GM18502 (cell line): ENCODE measurements around the gene AARS1.
"Not testable (repeated sequence)": the region's sequence is repeated elsewhere in the genome, so short reads cannot be mapped to it uniquely, and the experiment has no call there.

Source experiments
- ATAC-seq: cut with Tn5 transposase; IDR thresholded peaks from one replicate; pipeline ENCODE4 v1.9.1; 2021; ENCODE audit warnings: mild to moderate bottlenecking; ENCODE audit not compliant: unreplicated experiment, poor library complexity

The AARS1 gene

DNA sequence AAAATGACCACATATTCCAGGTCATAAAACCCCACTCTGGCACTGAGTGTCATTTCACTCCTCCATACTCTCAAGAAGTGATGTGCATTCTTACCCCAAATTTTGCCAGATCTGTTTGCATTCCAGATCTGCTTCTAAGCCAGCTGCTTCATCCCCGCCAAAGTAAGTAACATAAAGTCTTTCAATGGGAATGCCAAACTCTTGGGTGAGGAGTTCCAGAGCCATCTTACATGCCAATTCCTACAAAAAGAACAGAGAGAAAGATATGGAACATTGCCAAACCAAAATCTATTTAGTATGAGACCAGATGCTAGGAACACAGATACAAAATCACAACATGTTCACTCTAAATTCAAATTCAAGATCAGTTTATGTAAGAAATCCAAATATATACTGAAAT lies 12.9 kb downstream of the AARS1 start:
- no peak for ATAC-seq

DNA sequence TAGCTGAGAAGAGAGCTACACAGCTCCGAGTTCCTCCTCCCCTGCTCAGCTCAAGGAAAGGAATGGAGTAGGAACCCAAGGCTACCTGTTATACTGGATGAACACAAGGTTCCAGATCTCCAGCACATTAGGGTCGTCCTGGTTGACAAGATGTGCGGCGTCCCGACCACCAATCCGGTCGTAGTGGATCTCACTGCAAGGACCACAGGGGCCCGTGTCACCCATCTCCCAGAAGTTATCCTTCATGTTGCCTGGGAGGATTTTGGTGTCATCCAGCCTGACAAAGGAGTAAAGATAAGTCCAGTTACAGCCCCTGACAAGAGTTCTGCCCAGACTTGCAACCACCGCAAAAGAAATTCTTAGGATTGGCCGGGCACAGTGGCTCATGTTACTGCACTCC lies 17.6 kb downstream of the AARS1 start:
- no peak for ATAC-seq

DNA sequence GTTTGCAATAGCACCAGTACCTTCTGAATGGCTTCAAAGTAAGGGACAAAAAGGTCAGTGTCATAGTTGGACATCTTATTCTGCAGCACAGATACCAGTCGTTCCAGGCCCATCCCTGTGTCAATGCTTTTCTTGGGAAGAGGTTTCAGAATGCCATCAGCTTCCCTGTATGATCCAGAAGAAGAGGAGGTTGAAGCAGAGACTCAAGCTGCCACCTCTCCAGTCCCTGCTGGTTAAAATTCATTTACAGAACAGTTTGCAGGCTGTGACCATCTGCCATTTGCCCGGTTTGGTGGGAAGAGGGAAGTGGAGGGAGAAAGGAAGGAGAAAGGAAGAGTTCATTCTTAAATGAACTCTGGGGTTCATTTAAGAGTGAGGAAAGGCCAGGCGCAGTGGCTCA lies 19.1 kb downstream of the AARS1 start:
- ATAC-seq, result no peak

DNA sequence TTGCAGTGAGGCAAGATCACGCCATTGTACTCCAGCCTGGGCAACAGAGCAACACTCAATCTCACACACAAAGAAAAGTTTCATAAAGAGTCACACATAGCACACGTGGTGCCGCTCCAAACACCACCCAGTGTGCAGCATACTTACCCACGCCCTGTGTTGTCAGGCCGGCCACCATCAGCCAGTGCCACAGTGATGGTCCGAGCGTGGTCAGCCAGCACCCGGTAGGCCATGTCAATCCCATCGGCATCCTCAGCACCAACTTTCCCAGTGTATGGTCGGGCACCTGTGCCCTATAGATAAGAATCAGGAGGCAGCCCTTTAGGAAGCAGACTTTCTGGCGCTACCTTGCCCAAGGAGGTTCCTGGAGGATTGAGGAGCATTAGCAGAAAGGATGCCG lies 19.8 kb downstream of the AARS1 start:
- no peak for ATAC-seq

DNA sequence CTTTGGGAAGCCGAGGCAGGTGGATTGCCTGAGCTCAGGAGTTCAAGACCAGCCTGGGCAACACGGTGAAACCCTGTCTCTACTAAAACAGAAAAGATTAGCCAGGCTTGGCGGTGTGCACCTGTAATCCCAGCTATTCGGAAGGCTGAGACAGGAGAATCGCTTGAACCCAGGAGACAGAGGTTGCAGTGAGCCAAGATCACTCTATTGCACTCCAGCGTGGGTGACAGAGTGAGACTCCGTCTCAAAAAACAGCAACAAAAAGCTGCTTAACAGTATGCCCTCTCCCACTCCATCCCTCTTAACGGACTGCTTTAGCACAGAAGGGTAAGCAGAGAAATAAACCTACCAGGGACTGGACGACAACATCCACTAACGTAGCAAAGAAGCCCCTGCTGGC lies 21.4 kb downstream of the AARS1 start:
- ATAC-seq, result not testable (repeated sequence)

DNA sequence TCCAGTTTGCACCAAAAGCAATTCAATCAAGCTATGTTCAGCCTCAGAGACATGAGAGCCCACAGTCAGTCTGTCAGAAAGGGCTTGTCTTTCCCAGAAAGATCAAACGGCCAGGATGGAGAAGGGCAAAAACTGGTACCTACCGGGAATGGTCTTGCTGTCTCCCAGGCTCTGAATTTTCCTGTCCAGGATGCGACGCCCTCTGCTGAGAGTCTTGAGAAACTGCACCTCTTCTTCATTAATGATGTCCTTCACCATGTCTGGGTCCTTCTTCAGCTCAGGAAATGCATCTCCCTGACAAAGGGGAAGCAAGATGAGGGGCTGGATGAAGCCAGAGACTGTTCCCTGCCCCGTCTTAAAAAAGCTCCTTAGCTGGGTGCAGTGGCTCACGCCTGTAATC lies 21.8 kb downstream of the AARS1 start:
- ATAC-seq, result no peak

DNA sequence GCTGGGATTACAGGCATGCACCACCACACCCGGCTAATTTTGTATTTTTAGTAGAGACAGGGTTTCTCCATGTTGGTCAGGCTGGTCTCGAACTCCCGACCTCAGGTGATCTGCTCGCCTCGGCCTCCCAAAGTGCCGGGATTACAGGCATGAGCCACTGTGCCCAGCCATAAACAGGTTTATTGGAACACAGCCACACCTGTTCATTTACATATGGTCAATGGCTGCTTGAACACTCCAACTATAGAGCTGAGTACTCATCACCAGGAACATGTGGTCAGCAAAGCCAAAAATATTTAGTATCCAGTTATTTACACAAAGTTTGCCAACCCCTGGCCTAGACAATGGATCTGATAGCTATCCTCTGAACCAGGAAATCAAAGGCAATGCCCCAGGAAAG lies 29.4 kb downstream of the AARS1 start:
- ATAC-seq, result not testable (repeated sequence)

DNA sequence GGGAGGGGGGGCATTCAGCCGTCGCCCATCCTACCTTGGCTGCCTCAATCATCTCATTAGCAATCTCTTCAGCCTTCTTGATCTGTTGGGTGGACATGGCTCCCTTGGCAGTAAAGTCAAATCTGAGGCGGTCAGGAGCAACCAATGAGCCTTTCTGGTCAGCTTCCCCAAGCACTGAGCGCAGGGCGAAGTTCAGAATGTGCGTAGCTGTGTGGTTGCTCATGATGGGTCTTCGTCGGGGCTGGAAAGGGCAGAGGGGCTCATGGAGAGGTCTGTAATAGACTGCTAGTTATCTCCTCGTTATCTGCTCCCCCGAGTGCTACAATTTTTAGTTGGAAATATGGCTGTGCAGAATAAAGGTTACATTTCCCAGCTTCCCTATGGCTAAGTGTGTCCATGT lies 30.4 kb downstream of the AARS1 start:
- no peak for ATAC-seq

DNA sequence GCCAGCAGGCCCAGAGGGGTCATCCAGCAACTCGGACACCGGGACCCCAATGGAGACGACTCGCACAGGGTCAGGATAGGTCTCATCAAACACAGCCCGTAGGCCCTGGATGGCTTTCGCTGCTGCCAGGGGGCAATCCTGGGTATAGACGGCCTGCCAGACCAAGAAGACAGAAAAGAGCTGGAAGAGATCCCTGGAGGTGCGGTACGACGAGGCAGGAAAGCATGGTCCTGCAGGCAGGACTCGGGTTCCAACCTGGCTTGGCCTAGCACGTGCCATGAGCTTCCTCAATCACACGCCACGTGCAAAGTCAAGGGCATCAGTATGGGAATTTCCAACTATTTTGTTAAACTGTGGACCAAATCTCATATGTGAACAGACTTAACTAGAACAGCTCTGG lies 31.2 kb downstream of the AARS1 start:
- no peak for ATAC-seq

DNA sequence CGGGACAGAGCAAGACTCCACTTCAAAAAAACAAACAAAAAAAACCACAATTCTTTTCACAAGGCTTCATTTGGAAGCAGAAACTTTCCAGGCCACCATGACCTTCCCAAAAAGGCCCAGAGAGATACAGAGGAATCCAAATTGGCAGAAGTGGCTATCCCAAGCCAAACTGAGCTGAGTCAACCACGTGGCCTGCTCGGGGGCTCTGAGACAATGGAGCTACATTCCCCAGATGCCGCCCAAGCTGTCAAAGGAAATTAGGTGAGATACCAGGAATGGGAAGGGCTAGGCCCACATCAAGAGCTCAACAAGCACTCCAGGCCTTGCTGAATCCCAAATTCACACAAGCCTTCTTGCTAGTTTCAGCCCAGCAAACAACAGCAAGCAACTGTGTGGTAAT lies 31.9 kb downstream of the AARS1 start:
- ATAC-seq, result no peak

DNA sequence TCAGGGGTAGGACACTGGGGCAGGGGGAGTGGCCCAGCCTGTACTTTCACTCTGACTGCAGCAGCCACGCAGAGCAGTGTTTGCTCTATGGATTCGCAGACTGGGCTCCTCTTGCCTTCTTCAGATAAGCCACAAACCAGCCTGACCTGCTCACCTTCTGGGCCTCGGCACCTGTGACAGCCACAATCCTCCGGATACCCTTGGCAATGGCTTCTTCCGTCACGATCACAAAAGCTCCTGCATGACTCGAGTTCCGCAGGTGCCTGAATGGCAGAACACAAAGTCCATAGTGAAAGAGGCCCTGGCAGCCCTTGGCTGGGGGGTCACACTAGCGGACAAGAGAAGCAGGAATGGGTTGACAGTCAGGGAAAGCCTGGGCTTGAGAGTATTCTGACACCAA lies 33.7 kb downstream of the AARS1 start:
- no peak for ATAC-seq

DNA sequence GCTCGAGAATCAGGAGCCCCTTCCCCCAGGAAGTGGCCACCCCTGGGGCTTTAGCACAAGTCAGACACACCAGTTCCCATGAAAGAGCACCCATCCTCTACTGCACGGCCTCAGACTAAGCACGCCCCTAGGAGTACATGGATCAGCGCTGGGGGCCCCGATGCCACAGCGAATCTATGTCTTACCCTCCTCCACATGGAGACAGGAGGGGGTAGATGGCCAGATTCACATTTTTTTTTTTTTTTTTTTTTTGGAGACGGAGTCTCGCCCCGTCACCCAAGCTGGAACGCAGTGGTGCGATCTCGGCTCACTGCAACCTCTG lies 34.4 kb downstream of the AARS1 start:
- ATAC-seq, result no peak

DNA sequence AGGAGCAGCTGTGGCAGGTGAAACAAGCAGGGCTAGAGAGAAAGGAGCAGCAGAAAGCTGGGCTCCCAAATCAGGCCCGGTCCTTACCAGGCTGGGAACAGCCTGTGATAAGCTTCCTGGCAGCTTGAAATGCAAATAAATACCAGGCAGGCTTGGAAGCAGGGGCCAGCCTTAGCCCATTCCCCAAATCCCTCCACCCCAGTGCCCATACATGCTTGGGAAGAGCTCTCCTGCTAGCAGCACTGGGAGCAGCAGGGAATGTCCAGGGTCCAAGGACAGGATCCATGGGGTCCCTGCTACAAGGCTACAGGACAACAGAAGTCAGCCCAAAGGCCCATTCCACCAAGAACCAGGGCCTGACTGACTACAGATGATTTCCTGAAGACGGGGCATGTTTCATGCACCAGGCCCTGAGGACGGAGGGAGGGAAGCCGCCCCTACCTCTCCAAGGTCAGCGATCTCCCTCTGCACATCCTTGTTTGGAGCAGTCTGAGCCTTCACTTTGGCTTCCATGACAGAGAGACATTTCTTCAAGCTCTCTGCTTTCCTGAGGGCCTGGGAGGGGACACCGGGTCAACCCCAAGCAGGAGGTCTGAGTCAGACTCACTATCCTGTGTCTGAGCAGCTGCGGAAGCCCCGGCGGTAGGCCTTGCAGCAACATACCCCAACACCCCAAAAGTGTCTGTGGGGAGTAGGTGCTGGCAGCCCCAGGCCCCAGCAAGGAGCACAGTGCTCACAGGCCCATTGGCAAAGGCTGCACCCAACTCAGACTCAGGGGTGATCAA lies 34.9 kb downstream of the AARS1 start:
- ATAC-seq, result no peak

DNA sequence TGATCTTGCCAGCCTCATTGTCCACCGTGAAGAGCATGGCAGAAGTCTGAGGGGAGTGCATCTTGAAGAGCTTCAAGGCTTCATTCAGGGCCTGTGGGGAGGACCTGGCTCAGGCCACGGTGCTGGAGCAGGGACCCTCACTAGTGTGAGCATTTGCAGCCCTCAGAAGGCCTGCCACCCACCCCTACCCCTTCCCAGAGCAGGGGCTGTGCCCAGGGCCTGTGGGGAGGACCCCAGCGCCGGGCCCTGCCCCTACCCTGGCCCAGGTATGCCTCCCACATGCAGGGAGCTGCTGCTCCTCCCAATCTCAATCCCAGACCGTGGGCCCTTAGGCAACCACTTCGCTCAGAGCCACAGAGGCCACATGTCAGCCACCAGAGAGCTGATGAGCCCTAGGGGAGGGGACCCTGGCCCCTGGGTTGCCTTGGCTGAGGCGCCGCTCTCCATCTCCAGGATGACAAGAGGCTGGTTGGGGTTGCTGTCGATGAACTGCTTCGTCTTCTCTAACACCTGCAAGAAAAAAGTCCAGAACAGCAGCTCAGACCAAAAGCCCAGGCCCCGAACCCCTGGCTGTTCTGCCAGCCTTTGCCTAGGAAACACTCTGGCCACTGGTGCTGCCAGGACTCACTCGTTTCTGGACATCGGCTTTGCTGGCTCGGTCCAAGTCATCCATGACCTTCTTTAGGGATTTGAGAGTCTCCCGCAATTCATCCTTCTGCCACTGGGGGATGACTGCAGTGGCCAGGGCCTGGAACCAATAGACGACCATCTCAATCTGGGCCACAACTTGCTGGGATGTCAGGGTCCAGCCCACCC lies 35.8 kb downstream of the AARS1 start:
- no peak for ATAC-seq

DNA sequence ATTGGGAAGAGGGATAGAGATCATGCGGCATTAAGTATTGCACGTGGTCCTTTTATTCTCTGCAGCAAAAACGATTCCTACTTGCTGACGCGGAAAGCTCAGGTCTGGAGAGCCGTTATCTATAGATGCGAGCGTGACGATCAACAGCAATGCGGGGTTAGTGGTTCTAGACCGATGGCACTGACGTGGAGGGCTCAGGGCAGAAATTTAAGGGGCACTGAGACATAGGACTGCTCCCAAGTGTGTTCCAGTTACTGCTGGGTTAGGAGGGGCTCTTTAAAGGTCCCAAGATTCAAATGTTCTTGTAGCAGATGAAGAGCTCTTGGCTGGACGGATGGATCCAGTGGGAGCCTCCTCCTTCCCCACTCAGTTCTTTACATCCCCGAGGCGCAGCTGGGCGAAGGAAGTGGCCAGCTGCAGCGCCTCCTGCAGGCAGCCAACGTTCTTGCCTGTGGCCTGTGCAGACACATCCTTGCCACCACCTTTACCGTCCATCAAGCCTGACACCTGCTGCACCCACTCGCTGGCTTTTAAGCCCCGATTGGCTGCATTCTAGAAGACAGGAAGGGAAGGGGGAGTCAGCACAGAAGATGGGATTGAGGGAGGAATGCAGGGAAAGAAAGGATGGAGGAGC lies 36.8 kb downstream of the AARS1 start:
- ATAC-seq, result no peak

DNA sequence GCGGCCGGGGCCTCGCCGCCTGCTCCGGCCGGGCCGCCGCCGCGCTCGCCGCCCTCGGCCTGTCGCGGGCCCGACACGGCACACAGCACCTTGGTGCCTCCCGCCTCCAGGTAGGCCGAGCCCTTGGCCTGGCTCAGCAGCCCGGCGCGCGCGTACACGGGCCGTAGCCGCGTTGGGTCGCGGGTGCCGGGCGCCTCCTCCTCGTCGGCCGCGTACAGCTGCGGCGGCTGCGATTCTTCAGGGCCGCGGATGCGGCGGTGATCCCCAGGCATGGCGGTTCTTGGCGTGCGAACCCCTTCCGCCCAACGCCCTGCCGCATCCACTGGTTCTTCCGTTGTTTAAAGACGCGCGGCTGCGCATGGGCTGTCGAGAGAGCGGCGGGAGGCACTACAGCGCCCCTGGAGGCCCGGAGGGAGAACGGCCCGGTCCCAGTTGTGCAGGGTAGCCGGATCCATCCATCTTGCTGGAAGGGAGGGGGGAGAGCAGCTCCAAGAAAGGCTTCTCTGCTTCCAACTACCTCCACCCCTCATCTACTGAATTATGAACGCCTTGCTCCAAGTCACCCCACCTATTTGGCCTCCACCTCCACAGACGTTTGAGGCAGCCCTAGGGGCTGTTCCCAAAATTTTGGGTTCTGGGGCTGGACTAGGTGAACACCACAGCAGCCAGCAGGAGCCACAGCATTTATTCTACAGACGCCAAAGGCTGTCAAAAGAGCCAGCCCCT lies 37.5 kb downstream of the AARS1 start, which contains the start of gene EXOSC6:
TSS of gene EXOSC6 (minus strand) at position 312 of the 726 bp plus-strand sequence. CDS start at position 272, 40 bp downstream.
- peak; percentile 90 for ATAC-seq

DNA sequence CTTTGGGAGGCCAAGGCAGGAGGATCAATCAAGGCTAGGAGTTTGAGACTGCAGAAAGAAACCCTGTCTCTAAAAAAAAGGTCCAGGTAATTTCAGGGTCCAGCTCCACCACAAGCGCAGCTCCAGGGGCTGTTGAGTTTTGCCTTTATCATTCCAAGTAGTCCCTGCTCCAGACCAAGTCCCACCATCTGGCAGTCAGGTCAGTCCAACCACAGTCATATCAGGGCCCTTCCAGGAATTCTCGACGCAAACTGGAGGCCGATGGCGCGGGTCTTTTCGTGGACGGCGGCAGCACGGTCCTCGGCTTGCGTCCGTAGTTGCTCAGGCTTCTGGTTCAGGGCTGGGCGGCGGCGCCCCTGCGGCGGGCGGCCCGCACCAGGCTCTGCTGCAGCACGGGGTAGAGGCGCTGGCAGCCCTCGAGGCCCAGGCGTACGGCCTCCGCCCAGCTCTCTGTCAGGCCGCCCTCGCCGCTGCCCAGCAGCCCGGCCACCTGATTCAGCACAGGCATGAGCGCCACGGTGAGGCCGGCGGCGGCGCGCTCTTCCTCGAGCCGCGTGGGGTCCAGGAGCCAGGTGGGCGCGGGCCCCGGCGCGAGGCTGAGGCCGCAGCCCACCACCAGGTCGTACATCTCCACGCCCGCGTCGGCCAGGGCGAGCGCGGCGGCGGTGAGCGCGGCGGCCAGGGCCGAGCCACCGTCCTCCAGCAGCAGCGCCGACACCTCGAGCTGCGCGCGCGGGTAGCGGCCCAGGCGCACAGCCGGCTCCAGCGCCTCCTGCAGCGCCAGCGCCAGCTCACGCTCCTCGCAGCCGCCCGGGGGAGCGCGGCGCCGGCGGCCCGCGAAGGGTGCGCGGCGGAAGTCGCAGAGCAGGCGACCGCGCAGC lies 38.3 kb downstream of the AARS1 start:
- ATAC-seq, result peak; percentile 29

DNA sequence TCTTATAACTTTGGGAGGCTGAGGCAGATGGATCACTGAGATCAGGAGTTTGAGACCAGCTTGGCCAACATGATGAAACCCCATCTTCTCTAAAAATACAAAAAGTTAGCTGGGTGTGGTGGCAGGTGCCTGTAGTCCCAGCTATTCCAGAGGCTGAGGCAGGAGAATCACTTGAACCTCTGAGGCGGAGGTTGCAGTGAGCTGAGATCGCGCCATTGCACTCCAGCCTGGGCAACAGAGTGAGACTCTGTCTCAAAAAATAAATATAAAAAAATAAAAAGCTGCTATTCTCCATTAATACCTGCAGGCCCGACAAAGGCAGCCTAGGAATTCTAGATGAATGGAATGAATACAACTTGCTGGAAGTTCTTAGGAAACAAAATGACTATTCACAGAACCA lies 39.6 kb downstream of the AARS1 start:
- ATAC-seq, result not testable (repeated sequence)

DNA sequence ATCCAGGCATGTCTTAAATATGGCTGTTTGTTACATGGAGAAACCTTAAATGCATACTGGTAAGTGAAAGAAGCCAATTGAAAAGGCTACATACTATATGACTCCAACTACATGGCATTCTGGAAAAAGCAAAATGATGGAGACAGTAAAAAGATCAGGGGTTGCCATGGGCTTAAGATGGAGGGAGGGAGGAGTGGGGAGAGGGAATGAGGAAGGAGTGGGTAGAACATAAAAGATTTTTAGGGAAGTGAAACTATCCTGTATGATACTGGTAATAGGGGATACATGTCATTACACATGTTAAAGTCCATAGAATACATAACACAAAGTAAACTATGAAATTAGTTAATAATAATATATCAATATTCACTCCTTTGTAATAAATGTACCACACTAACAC lies 50.5 kb downstream of the AARS1 start:
- not testable (repeated sequence) for ATAC-seq

DNA sequence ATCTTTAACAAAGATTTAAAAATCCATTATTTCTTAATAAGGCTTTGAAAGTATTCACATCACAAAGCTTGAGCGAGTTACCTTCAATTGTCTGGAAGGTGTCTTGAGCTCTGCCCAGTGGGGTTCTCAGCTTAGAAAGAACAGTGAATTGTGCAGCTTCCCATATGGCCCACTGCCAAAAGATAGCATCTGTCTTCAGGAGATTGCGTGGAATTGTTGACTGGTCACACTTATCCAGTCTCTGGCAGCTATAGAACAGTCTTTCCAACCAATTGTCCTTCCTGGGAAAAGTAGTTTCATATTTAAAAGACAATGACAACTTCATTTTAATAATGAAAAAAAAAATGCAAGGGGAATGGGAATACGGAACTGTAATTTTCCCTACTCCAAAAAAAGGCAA lies 57.5 kb downstream of the AARS1 start:
- ATAC-seq, result not testable (repeated sequence)
